GM12878 (cell line): ENCODE results near the gene ANTXR2. TPM values are rescaled to one million over a fixed set of nuclear protein-coding genes. Genes with fewer than 3 reads are reported as not detected.

Experiments used
- ATAC-seq: fragments of 200-7000 bp; cut with Tn5 transposase; 3 replicates; pipeline ENCODE4 v1.9.1; 2020; ENCODE audit warnings: mild to moderate bottlenecking, moderate library complexity
- BruUV-seq: library from RNA; stranded (reverse); fragments of 400-500 nt; replicated peaks from 2 replicates; lab custom pipeline; 2021; lab: Mats Ljungman, UMichigan
- CTCF ChIA-PET: fragments of 300-600 bp; sonication (Branson Sonifier 250); formaldehyde crosslinking; extraction: SDS; loops from one replicate; lab custom pipeline; 2021; ENCODE audit warnings: inconsistent platforms; lab: Yijun Ruan, JAX
- POLR2A ChIA-PET: fragments of 350-600 bp; formaldehyde crosslinking; extraction: SDS; loops from one replicate; lab custom pipeline; 2021; ENCODE audit warnings: inconsistent platforms; lab: Charles Lee
- RAD21 ChIA-PET: fragments of 300-600 bp; sonication (Branson Sonifier 250); formaldehyde crosslinking; loops from one replicate; lab custom pipeline; 2023; ENCODE audit warnings: antibody characterized with exemption; ENCODE audit not compliant: unreplicated experiment; lab: Charles Lee
- SMC1A ChIA-PET: fragments of 300-600 bp; sonication (Branson Sonifier 250); formaldehyde crosslinking; loops from one replicate; lab custom pipeline; 2023; ENCODE audit not compliant: unreplicated experiment, uncharacterized antibody; lab: Charles Lee
- DNase-seq: peaks from one replicate; pipeline ENCODE4 v3.0.0-alpha.2; 2011; ENCODE audit warnings: low read depth, low spot score
- FAIRE-seq: peaks from 3 replicates; lab custom pipeline; 2011; peaks lifted over from hg19 to GRCh38; lab: Jason Lieb, UNC
- H2AFZ ChIP-seq: 2 replicates; pipeline ENCODE4 v1.6.0; 2011; ENCODE audit warnings: low read depth, low read length, control low read depth; ENCODE audit not compliant: control insufficient read depth
- H3K27ac ChIP-seq: 2 replicates; pipeline ENCODE4 v1.5.1; 2011; ENCODE audit warnings: control low read depth; ENCODE audit not compliant: control insufficient read depth, insufficient read depth
- H3K27me3 ChIP-seq, 2 experiments: replicated peaks in 1 of 2; 2 replicates each; pipeline versions ENCODE4 v1.6.0 to v1.6.1; 2011; ENCODE audit warnings: low read length in 1 of 2; ENCODE audit not compliant: control insufficient read depth in 2 of 2, insufficient read depth in 2 of 2
- H3K36me3 ChIP-seq, 2 experiments: 2 replicates each; pipeline ENCODE4 v1.5.1; 2011; ENCODE audit warnings: low read length in 1 of 2; ENCODE audit not compliant: control insufficient read depth in 2 of 2, insufficient read depth in 2 of 2
- H3K4me1 ChIP-seq: 2 replicates; pipeline ENCODE4 v1.6.1; 2011; ENCODE audit warnings: mild to moderate bottlenecking, low read length, moderate library complexity, mixed read lengths; ENCODE audit not compliant: control insufficient read depth, insufficient read depth
- H3K4me2 ChIP-seq: 2 replicates; pipeline ENCODE4 v1.6.0; 2011; ENCODE audit warnings: control low read depth; ENCODE audit not compliant: control insufficient read depth, insufficient read depth
- H3K4me3 ChIP-seq: fragments of 200-600 bp; sonication (generic); 2 replicates; pipeline ENCODE4 v1.5.1; 2016
- H3K79me2 ChIP-seq: 2 replicates; pipeline ENCODE4 v1.6.0; 2011; ENCODE audit warnings: low read length; ENCODE audit not compliant: control insufficient read depth, insufficient read depth
- H3K9ac ChIP-seq: 2 replicates; pipeline ENCODE4 v1.8.0; 2011; ENCODE audit warnings: low read length, control low read depth, mixed read lengths; ENCODE audit not compliant: control insufficient read depth, insufficient read depth
- H3K9me3 ChIP-seq: replicated peaks from 3 replicates; pipeline ENCODE4 v1.5.1; 2011; ENCODE audit warnings: mild to moderate bottlenecking, low read length; ENCODE audit not compliant: control insufficient read depth, insufficient read depth
- H4K20me1 ChIP-seq: 2 replicates; pipeline ENCODE4 v1.6.0; 2011; ENCODE audit not compliant: control insufficient read depth, insufficient read depth
- BRCA1 ChIP-seq: IDR thresholded peaks from 2 replicates; pipeline ENCODE4 v1.6.1; 2011; ENCODE audit warnings: low read depth, low read length, improper control_type of control experiment
- CEBPB ChIP-seq, 2 experiments: fragments of 150-350 bp in 1 of 2; IDR thresholded peaks; 2 replicates each; pipeline ENCODE4 v1.6.1; 2012 to 2014; ENCODE audit warnings: low read depth in 2 of 2, low read length in 2 of 2, borderline replicate concordance in 1 of 2, inconsistent platforms in 1 of 2
- CREB1 ChIP-seq: IDR thresholded peaks from 2 replicates; pipeline ENCODE4 v1.6.1; 2012; ENCODE audit warnings: low read depth, mild to moderate bottlenecking, inconsistent platforms
- DPF2 ChIP-seq: fragments of 450-650 bp; IDR thresholded peaks from 2 replicates; pipeline ENCODE4 v1.6.1; 2017; ENCODE audit warnings: mild to moderate bottlenecking
- E2F4 ChIP-seq: IDR thresholded peaks from 2 replicates; pipeline ENCODE4 v1.6.1; 2012; ENCODE audit warnings: low read depth, low read length, improper control_type of control experiment
- EZH2 ChIP-seq: IDR thresholded peaks from 2 replicates; pipeline ENCODE4 v1.6.1; 2012; ENCODE audit warnings: low read depth, mild to moderate bottlenecking, control low read depth, inconsistent platforms, low read length, borderline replicate concordance; ENCODE audit not compliant: control insufficient read depth
- KAT2A ChIP-seq: conservative IDR thresholded peaks from 2 replicates; pipeline ENCODE4 v1.6.1; 2011; ENCODE audit warnings: low read depth, low read length; ENCODE audit not compliant: control insufficient read depth
- MXI1 ChIP-seq: fragments of 150-350 bp; IDR thresholded peaks from 2 replicates; pipeline ENCODE4 v1.6.1; 2011; ENCODE audit warnings: low read depth, mild to moderate bottlenecking, inconsistent platforms, low read length, improper control_type of control experiment
- NFIC ChIP-seq: IDR thresholded peaks from 2 replicates; pipeline ENCODE4 v1.6.1; 2012; ENCODE audit warnings: low read depth, mild to moderate bottlenecking, inconsistent platforms, low read length, moderate library complexity
- RCOR1 ChIP-seq: conservative IDR thresholded peaks from 2 replicates; pipeline ENCODE4 v1.6.1; 2012; ENCODE audit warnings: low read depth, low read length, improper control_type of control experiment
- SIX5 ChIP-seq: IDR thresholded peaks from 2 replicates; pipeline ENCODE4 v1.6.1; 2011; ENCODE audit warnings: mild to moderate bottlenecking, low read depth, low read length, moderate library complexity; ENCODE audit not compliant: severe bottlenecking
- SP1 ChIP-seq: IDR thresholded peaks from one replicate; pipeline ENCODE4 v1.6.1; 2011; ENCODE audit warnings: low read depth, low read length
- SRF ChIP-seq, 2 experiments: IDR thresholded peaks; 2 replicates each; pipeline ENCODE4 v1.6.1; 2011; ENCODE audit warnings: low read depth in 2 of 2, low read length in 2 of 2, mild to moderate bottlenecking in 1 of 2, moderate library complexity in 1 of 2
- ZNF207 ChIP-seq: fragments of 450-650 bp; IDR thresholded peaks from 2 replicates; pipeline ENCODE4 v1.6.1; 2014; ENCODE audit warnings: antibody characterized with exemption, mild to moderate bottlenecking, borderline replicate concordance
- ZNF622 ChIP-seq: fragments of 450-650 bp; IDR thresholded peaks from 2 replicates; pipeline ENCODE4 v1.6.1; 2017; ENCODE audit warnings: mild to moderate bottlenecking, inconsistent platforms
- WGBS: methylation state at CpG from one replicate; pipeline ENCODE4 v1.1.6; 2016; ENCODE audit warnings: low lambda C conversion rate; ENCODE audit not compliant: insufficient replicate concordance, insufficient coverage; ENCODE audit errors: missing lambda C conversion rate; 5-methylcytosine and 5-hydroxymethylcytosine counted together
- in situ Hi-C: fragments of 300-500 bp; cut with MboI; formaldehyde crosslinking; loops from 9 replicates; pipeline ENCODE4 v1.14.3; 2018; ENCODE audit warnings: mixed read lengths
- intact Hi-C: fragments of 100-400 bp; cut with micrococcal nuclease; formaldehyde crosslinking; loops from one replicate; pipeline ENCODE4 v1.14.2; 2022; ENCODE audit not compliant: unreplicated experiment
- polyA plus RNA-seq, 11 experiments: library from polyadenylated mRNA; depleted of rRNA in 4 of 11; unstranded in 6 of 11; stranded (reverse) in 5 of 11; fragments of >200 nt; fragmentation: Nextera tagmentation in 4 of 11; fragmentation: Illumina TruSeq in 1 of 11; extraction: Ambion mirVana in 4 of 11; extraction: Trizol in 1 of 11; gene quantifications; 1 replicate in 1 of 11; 2 replicates in 10 of 11; pipeline versions ENCODE4 v1.2.1 to v1.2.3, GENCODE V29; 2011 to 2016; ENCODE audit warnings: inconsistent platforms in 2 of 11, missing spikeins in 2 of 11, low read depth in 1 of 11
- total RNA-seq, 4 experiments: library from RNA; depleted of rRNA in 3 of 4; stranded (reverse); fragments of >200 nt in 3 of 4; fragmentation: Illumina TruSeq in 1 of 4; extraction: Trizol in 1 of 4; gene quantifications; 2 replicates each; pipeline versions ENCODE4 v1.2.1 to v1.2.3, GENCODE V29; 2013 to 2021
- TF ChIP-seq, protein P1 (sequence below): IDR thresholded peaks from 2 replicates; pipeline ENCODE4 v1.6.1; 2012; ENCODE audit warnings: low read length, inconsistent platforms

Gene ANTXR2
- total and polyA plus RNA-seq, 10 of the 15 experiments (the other 5 are each of a cell fraction or from before 2014, with no cell fraction given), result 1.4 to 8.9 (median 5.7) TPM

GRCh38 chr4:80053140-80053910, 19.7 kb downstream of the ANTXR2 start:
- Histone ChIP-seq H3K9ac (no peak overlapping the region), H3K4me2 (no peak overlapping the region), H3K4me3 (no peak overlapping the region), H3K79me2 (no peaks in the 10 kb centered on the region; the same call in 1 of the 2 replicates), H3K4me1 (peaks cover 6% of the 10 kb centered on the region), H3K27me3 (no peaks in the 10 kb centered on the region), H2AFZ (no peak overlapping the region), H4K20me1 (no peaks in the 10 kb centered on the region)
- SMC1A ChIA-PET, result interaction anchor here (1.6 to 2.1 kb wide), 2 partner anchors 15 to 17 kb away, joined by 4 to 6 read pairs; no protein-coding TSS in a partner anchor
- WGBS, result 100% methylated on average over 1 of the region's 1 CpG
- in situ Hi-C loops (loop anchor here (25.0 kb wide), 1 partner anchor 1291 kb away; no protein-coding TSS in a partner anchor), intact Hi-C loops (no loop called here)
- no peak for ATAC-seq
- POLR2A ChIA-PET, result no interaction called here
- BruUV-seq, result no TSS peak
- CTCF ChIA-PET, result no interaction called here
- RAD21 ChIA-PET, result no interaction called here
- no peak for TF ChIP-seq DPF2
- no peak for TF ChIP-seq MXI1
- TF ChIP-seq RCOR1, result no peak
- TF ChIP-seq, protein P1, sequence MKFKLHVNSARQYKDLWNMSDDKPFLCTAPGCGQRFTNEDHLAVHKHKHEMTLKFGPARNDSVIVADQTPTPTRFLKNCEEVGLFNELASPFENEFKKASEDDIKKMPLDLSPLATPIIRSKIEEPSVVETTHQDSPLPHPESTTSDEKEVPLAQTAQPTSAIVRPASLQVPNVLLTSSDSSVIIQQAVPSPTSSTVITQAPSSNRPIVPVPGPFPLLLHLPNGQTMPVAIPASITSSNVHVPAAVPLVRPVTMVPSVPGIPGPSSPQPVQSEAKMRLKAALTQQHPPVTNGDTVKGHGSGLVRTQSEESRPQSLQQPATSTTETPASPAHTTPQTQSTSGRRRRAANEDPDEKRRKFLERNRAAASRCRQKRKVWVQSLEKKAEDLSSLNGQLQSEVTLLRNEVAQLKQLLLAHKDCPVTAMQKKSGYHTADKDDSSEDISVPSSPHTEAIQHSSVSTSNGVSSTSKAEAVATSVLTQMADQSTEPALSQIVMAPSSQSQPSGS, result no peak
- no peak for TF ChIP-seq SP1
- TF ChIP-seq ZNF622, result no peak
- TF ChIP-seq EZH2, result no peak
- TF ChIP-seq SIX5, result no peak
- no peak for TF ChIP-seq ZNF207
- no peak for TF ChIP-seq CREB1
- no peak for TF ChIP-seq CEBPB (IDR thresholded peaks at IDR 0.05; ENCODE audit: borderline replicate concordance in 1 of 2, low read depth in 2 of 2, low read length in 2 of 2)
- no peak for TF ChIP-seq SRF (IDR thresholded peaks at IDR 0.05; ENCODE audit: low read depth in 2 of 2, low read length in 2 of 2)
- TF ChIP-seq KAT2A, result no peak
- no peak for TF ChIP-seq BRCA1
- TF ChIP-seq NFIC, result no peak
- no peak for TF ChIP-seq E2F4
- TF ChIP-seq, all 136 proteins: peak for 0
- no peak for FAIRE-seq
- no peak overlapping the region for H3K27ac ChIP-seq
- no peaks in the 10 kb centered on the region for H3K9me3 ChIP-seq
- no peaks in the 10 kb centered on the region for H3K36me3 ChIP-seq
- DNase-seq, result no peak
